SK-N-SH (cell line): ENCODE measurements around the gene GPR149. TPM values are rescaled to one million over a fixed set of nuclear protein-coding genes. Genes with fewer than 3 reads are reported as not detected.

Experiments
- CTCF ChIA-PET: fragments of 300-600, 350-600 bp; formaldehyde crosslinking; extraction: SDS; loops from one replicate; lab custom pipeline; 2021; lab: Yijun Ruan, JAX
- POLR2A ChIA-PET: fragments of 350-600 bp; sonication (Branson Sonifier 250); formaldehyde crosslinking; extraction: SDS; loops from one replicate; lab custom pipeline; 2020; ENCODE audit warnings: antibody characterized with exemption, inconsistent platforms; lab: Yijun Ruan, JAX
- DNase-seq: peaks from one replicate; pipeline ENCODE4 v3.0.0; 2012
- H2AFZ ChIP-seq: fragments of 200-600 bp; sonication (generic); 2 replicates; pipeline ENCODE4 v1.8.1; 2016; ENCODE audit warnings: antibody characterized with exemption, mild to moderate bottlenecking, low read depth
- H3F3A ChIP-seq: fragments of 200-600 bp; sonication (generic); replicated peaks from 2 replicates; pipeline ENCODE3; 2016; ENCODE audit warnings: antibody characterized with exemption, mild to moderate bottlenecking; ENCODE audit not compliant: insufficient read depth
- H3K27ac ChIP-seq, 2 experiments: fragments of 200-500 bp in 1 of 2; fragments of 200-600 bp in 1 of 2; sonication (Bioruptor generic) in 1 of 2; sonication (generic), shearing (Covaris generic) in 1 of 2; 2 replicates each; pipeline versions ENCODE4 v1.5.1 to v1.6.1; 2014 to 2016; ENCODE audit warnings: low read depth in 2 of 2, inconsistent platforms in 1 of 2, low read length in 1 of 2, mild to moderate bottlenecking in 1 of 2, mixed read lengths in 1 of 2
- H3K27me3 ChIP-seq: fragments of 200-600 bp; sonication (generic), shearing (Covaris generic); 2 replicates; pipeline ENCODE4 v1.6.1; 2016; ENCODE audit warnings: mixed run types; ENCODE audit not compliant: insufficient read depth
- H3K36me3 ChIP-seq, 2 experiments: fragments of 200-500 bp in 1 of 2; fragments of 200-600 bp in 1 of 2; sonication (Bioruptor generic) in 1 of 2; sonication (generic) in 1 of 2; replicated peaks in 1 of 2; 2 replicates each; pipeline versions ENCODE3 to v1.5.1; 2014 to 2016; ENCODE audit warnings: low read length in 1 of 2, mild to moderate bottlenecking in 1 of 2; ENCODE audit not compliant: insufficient read depth in 2 of 2, control insufficient read depth in 1 of 2
- H3K4me1 ChIP-seq, 2 experiments: fragments of 200-500 bp in 1 of 2; fragments of 200-600 bp in 1 of 2; sonication (Bioruptor generic) in 1 of 2; sonication (generic), shearing (Covaris generic) in 1 of 2; 2 replicates each; pipeline versions ENCODE4 v1.5.1 to v1.6.1; 2014 to 2016; ENCODE audit warnings: low read depth in 1 of 2, low read length in 1 of 2, mixed run types in 1 of 2; ENCODE audit not compliant: insufficient read depth in 2 of 2, control insufficient read depth in 1 of 2
- H3K4me2 ChIP-seq: fragments of 200-600 bp; sonication (generic), shearing (Covaris generic); 2 replicates; pipeline ENCODE4 v1.6.1; 2017; ENCODE audit warnings: mixed run types
- H3K4me3 ChIP-seq, 2 experiments: fragments of 200-500 bp in 1 of 2; fragments of 200-600 bp in 1 of 2; sonication (Bioruptor generic) in 1 of 2; sonication (generic), shearing (Covaris generic) in 1 of 2; 2 replicates each; pipeline versions ENCODE4 v1.5.1 to v1.8.1; 2014 to 2016; ENCODE audit warnings: low read depth in 2 of 2, inconsistent platforms in 1 of 2, low read length in 1 of 2, mild to moderate bottlenecking in 1 of 2, mixed read lengths in 1 of 2, moderate library complexity in 1 of 2
- H3K79me2 ChIP-seq: fragments of 200-600 bp; sonication (generic); 2 replicates; pipeline ENCODE4 v1.8.1; 2017; ENCODE audit warnings: mild to moderate bottlenecking; ENCODE audit not compliant: insufficient read depth
- H3K9ac ChIP-seq: fragments of 200-600 bp; sonication (generic); 2 replicates; pipeline ENCODE4 v1.6.1; 2017; ENCODE audit warnings: mixed run types
- H3K9me2 ChIP-seq: fragments of 200-600 bp; sonication (generic); 2 replicates; pipeline ENCODE4 v1.6.1; 2017; ENCODE audit warnings: mixed run types
- H3K9me3 ChIP-seq: fragments of 200-600 bp; sonication (generic); 2 replicates; pipeline ENCODE4 v1.6.1; 2017; ENCODE audit warnings: mixed run types, mild to moderate bottlenecking, moderate library complexity
- H4K20me1 ChIP-seq: fragments of 200-600 bp; sonication (generic); 2 replicates; pipeline ENCODE4 v1.6.1; 2017; ENCODE audit warnings: mild to moderate bottlenecking, mixed run types; ENCODE audit not compliant: insufficient read depth
- CHD2 ChIP-seq: fragments of 150-350 bp; IDR thresholded peaks from 2 replicates; pipeline ENCODE4 v1.6.1; 2018; ENCODE audit warnings: low read length; ENCODE audit not compliant: partially characterized antibody
- CTCF ChIP-seq: fragments of 200-600 bp; sonication (generic); IDR thresholded peaks from 2 replicates; pipeline ENCODE4 v1.6.1; 2017; ENCODE audit warnings: antibody characterized with exemption, mild to moderate bottlenecking, moderate library complexity
- ELF1 ChIP-seq: IDR thresholded peaks from 2 replicates; pipeline ENCODE4 v1.4.0; 2012
- EP300 ChIP-seq, 2 experiments: IDR thresholded peaks; 2 replicates each; pipeline versions ENCODE4 v1.4.0 to v1.6.1; 2012; ENCODE audit warnings: borderline replicate concordance in 1 of 2, low read depth in 1 of 2, low read length in 1 of 2
- EZH2phosphoT487 ChIP-seq: fragments of 200-600 bp; sonication (generic); IDR thresholded peaks from 2 replicates; pipeline ENCODE4 v1.6.1; 2017; ENCODE audit warnings: low read depth, mixed run types, mild to moderate bottlenecking, antibody characterized with exemption, moderate library complexity, borderline replicate concordance
- FOSL2 ChIP-seq: IDR thresholded peaks from 2 replicates; pipeline ENCODE4 v1.4.0; 2012; ENCODE audit warnings: low read depth, mild to moderate bottlenecking, moderate library complexity, borderline replicate concordance
- FOXJ3 ChIP-seq: sonication (generic); formaldehyde crosslinking; IDR thresholded peaks from 2 replicates; pipeline ENCODE4 v1.5.1; 2020; ENCODE audit warnings: mild to moderate bottlenecking, missing genetic modification reagents
- GATA2 ChIP-seq: sonication (generic); formaldehyde crosslinking; IDR thresholded peaks from 2 replicates; pipeline ENCODE4 v1.5.0; 2020; ENCODE audit warnings: mild to moderate bottlenecking, missing genetic modification reagents
- IRF3 ChIP-seq: fragments of 150-350 bp; IDR thresholded peaks from 2 replicates; pipeline ENCODE4 v1.6.1; 2016; ENCODE audit warnings: mild to moderate bottlenecking, low read depth, low read length
- JUND ChIP-seq: IDR thresholded peaks from 2 replicates; pipeline ENCODE4 v1.4.0; 2012
- MXI1 ChIP-seq: IDR thresholded peaks from 2 replicates; pipeline ENCODE4 v1.6.1; 2012; ENCODE audit warnings: mild to moderate bottlenecking, low read depth, low read length, improper control_type of control experiment
- NFIC ChIP-seq: IDR thresholded peaks from 2 replicates; pipeline ENCODE4 v1.4.0; 2012; ENCODE audit warnings: borderline replicate concordance
- RCOR1 ChIP-seq: fragments of 150-350 bp; IDR thresholded peaks from 2 replicates; pipeline ENCODE4 v1.6.1; 2017; ENCODE audit warnings: antibody characterized with exemption, low read length
- RFX5 ChIP-seq: IDR thresholded peaks from 2 replicates; pipeline ENCODE4 v1.6.1; 2012; ENCODE audit warnings: mild to moderate bottlenecking, improper control_type of control experiment, low read length
- SIN3A ChIP-seq: IDR thresholded peaks from 2 replicates; pipeline ENCODE4 v1.6.1; 2012; ENCODE audit warnings: low read depth, mild to moderate bottlenecking, low read length, moderate library complexity, borderline replicate concordance
- SMC3 ChIP-seq: IDR thresholded peaks from 2 replicates; pipeline ENCODE4 v1.6.1; 2012; ENCODE audit warnings: low read depth, low read length, improper control_type of control experiment
- TAF1 ChIP-seq: IDR thresholded peaks from 2 replicates; pipeline ENCODE4 v1.6.1; 2012; ENCODE audit warnings: low read depth, mild to moderate bottlenecking, low read length, moderate library complexity, borderline replicate concordance
- TEAD4 ChIP-seq: IDR thresholded peaks from 2 replicates; pipeline ENCODE4 v1.4.0; 2012; ENCODE audit warnings: mild to moderate bottlenecking, borderline replicate concordance; ENCODE audit not compliant: insufficient read depth
- USF2 ChIP-seq: fragments of 150-350 bp; IDR thresholded peaks from 2 replicates; pipeline ENCODE4 v1.6.1; 2017; ENCODE audit warnings: antibody characterized with exemption, low read length, low read depth, borderline replicate concordance
- ZBTB33 ChIP-seq: IDR thresholded peaks from 2 replicates; pipeline ENCODE4 v1.4.0; 2012; ENCODE audit warnings: low read depth, borderline replicate concordance
- WGBS: methylation state at CpG from one replicate; pipeline ENCODE4 v1.1.6; 2017; ENCODE audit warnings: low lambda C conversion rate; 5-methylcytosine and 5-hydroxymethylcytosine counted together
- polyA plus RNA-seq, 3 experiments: library from polyadenylated mRNA; depleted of rRNA; stranded (reverse); fragments of >200 nt; gene quantifications; 2 replicates each; pipeline ENCODE4 v1.2.3, GENCODE V29; 2012
- TF ChIP-seq, protein P1 (sequence below): IDR thresholded peaks from 2 replicates; pipeline ENCODE4; 2012

The GPR149 gene
- polyA plus RNA-seq, 1 of the 3 experiments (the other 2 are of a cell fraction) = not detected

- Histone ChIP-seq H3K27ac (no peak overlapping the region), H3K4me3 (no peak overlapping the region), H2AFZ (no peak overlapping the region), H3K9me3 (no peaks in the 10 kb centered on the region), H4K20me1 (no peaks in the 10 kb centered on the region), H3K36me3 (no peaks in the 10 kb centered on the region), H3K4me2 (no peak overlapping the region), H3K4me1 (no peaks in the 10 kb centered on the region), H3K27me3 (no peaks in the 10 kb centered on the region), H3F3A (no peaks in the 10 kb centered on the region), H3K9ac (no peak overlapping the region), H3K9me2 (no peaks in the 10 kb centered on the region), H3K79me2 (no peaks in the 10 kb centered on the region)
- ChIA-PET CTCF (no interaction called here), POLR2A (no interaction called here)
- no peak for DNase-seq
- TF ChIP-seq CTCF (no peak), TAF1 (no peak), MXI1 (no peak), CHD2 (no peak), IRF3 (no peak), FOXJ3 (no peak), JUND (no peak), ELF1 (no peak), USF2 (no peak), TEAD4 (no peak), FOSL2 (no peak), SMC3 (no peak), GATA2 (no peak), EZH2phosphoT487 (no peak)
- WGBS = 10% methylated on average over 1 of the region's 1 CpG
Observed at GRCh38 chr3:154356009-154356408, 74.0 kb downstream of the GPR149 start.

GRCh38 chr3:154349223-154349622 is 80.8 kb downstream of the GPR149 start:
- ChIA-PET CTCF (no interaction called here), POLR2A (no interaction called here)
- no peak overlapping the region for H3K27ac ChIP-seq
- no peak overlapping the region for H3K4me2 ChIP-seq
- no peak overlapping the region for H3K9ac ChIP-seq
- H3K9me3 ChIP-seq = no peaks in the 10 kb centered on the region
- no peaks in the 10 kb centered on the region for H3K79me2 ChIP-seq
- no peaks in the 10 kb centered on the region for H3K9me2 ChIP-seq
- H2AFZ ChIP-seq = no peak overlapping the region
- H3K27me3 ChIP-seq = no peaks in the 10 kb centered on the region
- no peaks in the 10 kb centered on the region for H3K4me1 ChIP-seq
- 6% methylated on average over 2 of the region's 2 CpGs for WGBS
- no peaks in the 10 kb centered on the region for H3F3A ChIP-seq
- no peak overlapping the region for H3K4me3 ChIP-seq
- H3K36me3 ChIP-seq = no peaks in the 10 kb centered on the region
- DNase-seq = no peak
- H4K20me1 ChIP-seq = no peaks in the 10 kb centered on the region
- TF ChIP-seq EZH2phosphoT487 = no peak
- no peak for TF ChIP-seq ZBTB33
- no peak for TF ChIP-seq RFX5
- TF ChIP-seq, protein P1, sequence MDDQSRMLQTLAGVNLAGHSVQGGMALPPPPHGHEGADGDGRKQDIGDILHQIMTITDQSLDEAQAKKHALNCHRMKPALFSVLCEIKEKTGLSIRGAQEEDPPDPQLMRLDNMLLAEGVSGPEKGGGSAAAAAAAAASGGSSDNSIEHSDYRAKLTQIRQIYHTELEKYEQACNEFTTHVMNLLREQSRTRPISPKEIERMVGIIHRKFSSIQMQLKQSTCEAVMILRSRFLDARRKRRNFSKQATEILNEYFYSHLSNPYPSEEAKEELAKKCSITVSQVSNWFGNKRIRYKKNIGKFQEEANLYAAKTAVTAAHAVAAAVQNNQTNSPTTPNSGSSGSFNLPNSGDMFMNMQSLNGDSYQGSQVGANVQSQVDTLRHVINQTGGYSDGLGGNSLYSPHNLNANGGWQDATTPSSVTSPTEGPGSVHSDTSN = no peak
- TF ChIP-seq SMC3 = no peak
- TF ChIP-seq RCOR1 = no peak
- TF ChIP-seq EP300 (IDR thresholded peaks at IDR 0.05; ENCODE audit: borderline replicate concordance in 1 of 2, low read depth in 1 of 2, low read length in 1 of 2) = no peak
- no peak for TF ChIP-seq NFIC
- TF ChIP-seq IRF3 = no peak
- no peak for TF ChIP-seq SIN3A
- no peak for TF ChIP-seq FOXJ3
